Measurements from ENCODE around the gene GAS7.
"Not testable (repeated sequence)": the region's sequence is repeated elsewhere in the genome, so short reads cannot be mapped to it uniquely, and the experiment has no call there.

The GAS7 gene

GRCh38 chr17:10103712-10104111 lies 94.7 kb downstream of the GAS7 start:
- no peak for TF ChIP-seq CTCF (IDR thresholded peaks at IDR 0.05; ENCODE audit: borderline replicate concordance, control extremely low read depth, extremely low read depth, insufficient read depth, missing control alignments)

DNA sequence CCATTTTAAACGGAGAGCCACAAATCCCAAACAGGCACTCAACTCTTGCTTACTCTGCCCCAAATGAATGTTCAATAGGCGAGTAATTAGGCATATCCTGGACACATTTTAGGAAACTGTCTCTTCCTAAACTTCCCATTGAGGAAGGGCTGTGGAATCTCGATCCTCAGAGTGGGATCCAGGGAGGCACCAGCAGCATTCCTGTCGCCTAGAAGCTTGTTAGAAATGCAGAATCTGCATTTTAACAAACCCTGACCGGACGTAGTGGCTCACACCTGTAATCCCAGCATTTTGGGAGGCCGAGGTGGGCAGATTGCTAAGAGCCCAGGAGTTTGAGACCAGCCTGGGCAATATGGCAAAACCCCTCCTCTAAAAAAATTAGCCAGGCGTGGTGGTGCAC lies 95.6 kb downstream of the GAS7 start:
- no peak for TF ChIP-seq CTCF (IDR thresholded peaks at IDR 0.05; ENCODE audit: borderline replicate concordance, control extremely low read depth, extremely low read depth, insufficient read depth, missing control alignments)
- no peak for DNase-seq (ENCODE audit: low spot score)
- in situ Hi-C loops (cut with MboI; ENCODE audit: low sequenced_read_pairs, unreplicated experiment), result no loop called here

More at GRCh38 chr17:10103712-10104111, 94.7 kb downstream of the GAS7 start:
- in situ Hi-C loops (cut with MboI; ENCODE audit: low sequenced_read_pairs, unreplicated experiment), result no loop called here
- no peak for DNase-seq (ENCODE audit: low spot score)

DNA sequence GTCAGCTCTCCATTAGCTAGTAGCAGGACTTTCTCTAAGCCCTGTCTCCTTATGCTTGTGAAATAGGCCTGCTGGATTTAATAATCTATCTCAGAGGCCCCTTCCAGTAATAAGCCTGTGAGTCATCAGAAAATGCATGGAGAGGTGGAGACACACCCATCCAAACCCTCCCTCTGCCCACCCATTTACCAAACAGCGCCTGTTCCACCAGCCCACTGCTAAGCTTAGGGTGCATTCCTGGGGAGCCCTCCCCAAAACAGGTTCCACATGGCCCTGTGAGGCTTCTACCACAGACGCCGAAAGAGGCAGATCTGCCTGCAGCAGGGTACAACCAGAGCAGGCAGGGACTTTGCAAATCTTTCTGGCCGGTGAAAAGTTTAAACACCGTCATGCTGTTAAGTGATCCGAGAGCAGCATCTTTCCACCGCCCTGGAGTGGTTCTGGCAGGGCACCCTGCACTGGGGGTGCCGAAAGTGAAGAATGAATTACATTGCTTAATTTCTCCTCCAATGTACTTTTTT lies 99.3 kb downstream of the GAS7 start:
- DNase-seq (ENCODE audit: low spot score), result no peak
- no peak for TF ChIP-seq CTCF (IDR thresholded peaks at IDR 0.05; ENCODE audit: borderline replicate concordance, control extremely low read depth, extremely low read depth, insufficient read depth, missing control alignments)
- in situ Hi-C loops (cut with MboI; ENCODE audit: low sequenced_read_pairs, unreplicated experiment), result no loop called here

DNA sequence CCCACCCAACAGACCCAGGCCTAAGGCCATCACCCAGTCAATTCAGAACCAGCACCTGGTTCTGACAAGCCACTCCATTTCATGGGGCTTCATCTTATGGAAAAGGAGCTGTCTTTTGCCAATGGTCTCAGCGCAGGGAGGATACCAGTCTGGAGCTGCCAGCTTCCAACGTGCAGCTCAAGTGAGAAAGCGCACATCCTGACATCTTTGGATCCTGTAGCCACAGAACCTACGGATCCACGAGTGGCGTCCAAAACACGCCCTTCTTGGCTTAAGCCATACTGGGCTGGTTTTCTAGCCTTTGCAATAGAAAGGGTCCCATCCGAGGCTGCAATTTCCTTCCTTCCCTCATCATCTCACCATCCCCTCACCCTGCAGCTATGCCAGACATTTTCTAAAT lies 101.8 kb downstream of the GAS7 start:
- TF ChIP-seq CTCF (IDR thresholded peaks at IDR 0.05; ENCODE audit: borderline replicate concordance, control extremely low read depth, extremely low read depth, insufficient read depth, missing control alignments), result no peak
- in situ Hi-C loops (cut with MboI; ENCODE audit: low sequenced_read_pairs, unreplicated experiment), result no loop called here
- no peak for DNase-seq (ENCODE audit: low spot score)

DNA sequence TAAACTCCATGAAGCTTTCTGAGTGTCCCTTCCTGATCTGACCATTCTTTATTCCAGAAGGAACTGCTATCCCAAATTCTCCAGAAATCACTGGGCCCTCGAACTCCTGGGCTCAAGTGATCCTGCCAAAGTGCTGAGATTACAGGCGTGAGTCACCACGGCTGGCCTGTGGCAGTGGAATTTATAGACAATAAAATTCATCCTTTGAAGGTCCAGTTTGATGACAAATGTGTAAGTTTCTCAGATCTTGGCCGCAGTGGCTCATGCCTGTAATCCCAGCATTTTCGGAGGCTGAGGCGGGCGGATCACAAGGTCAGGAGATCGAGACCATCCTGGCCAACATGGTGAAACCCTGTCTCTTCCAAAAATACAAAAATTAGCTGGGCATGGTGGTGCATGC lies 103.1 kb downstream of the GAS7 start:
- in situ Hi-C loops (cut with MboI; ENCODE audit: low sequenced_read_pairs, unreplicated experiment); DNase-seq (ENCODE audit: low spot score): not testable (repeated sequence)

DNA sequence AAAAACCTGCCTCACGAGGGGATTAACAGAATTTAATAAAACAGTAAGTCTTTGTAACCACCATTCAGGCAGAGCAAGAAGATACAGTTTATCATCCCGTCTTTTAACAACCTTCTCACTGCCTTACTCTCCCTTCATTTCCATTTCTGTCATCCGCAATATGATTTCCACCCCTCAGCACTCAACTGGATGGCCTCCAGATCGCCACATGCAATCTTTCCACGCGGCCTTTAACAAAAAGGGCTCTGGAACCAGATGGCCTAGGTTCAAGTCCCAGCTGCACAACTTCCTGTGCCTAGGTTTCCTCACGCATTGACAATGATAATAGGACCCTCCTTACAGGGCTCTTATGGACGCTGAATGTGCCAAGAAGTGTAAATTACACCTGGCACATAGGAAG lies 103.6 kb downstream of the GAS7 start:
- no peak for TF ChIP-seq CTCF (IDR thresholded peaks at IDR 0.05; ENCODE audit: borderline replicate concordance, control extremely low read depth, extremely low read depth, insufficient read depth, missing control alignments)
- no peak for DNase-seq (ENCODE audit: low spot score)
- in situ Hi-C loops (cut with MboI; ENCODE audit: low sequenced_read_pairs, unreplicated experiment), result no loop called here

DNA sequence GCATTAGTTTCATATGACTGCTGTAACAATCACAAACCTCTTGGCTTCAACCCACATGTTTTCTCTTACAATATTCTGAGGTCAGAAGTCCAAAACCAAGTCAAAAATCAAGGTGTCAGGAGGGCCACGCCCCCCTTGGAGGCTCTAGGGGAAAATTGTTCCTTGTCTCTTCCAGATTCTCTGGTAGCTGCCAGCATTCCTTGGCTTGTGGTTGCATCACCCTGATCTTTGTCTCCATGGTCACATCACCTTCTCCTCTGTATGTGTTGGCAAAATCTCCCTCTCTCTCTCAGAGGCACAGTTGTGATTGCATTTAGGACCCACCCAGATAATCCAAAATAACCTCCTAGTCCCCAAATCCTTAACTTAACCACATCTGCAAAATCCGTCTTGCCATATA lies 105.8 kb downstream of the GAS7 start:
- TF ChIP-seq CTCF (IDR thresholded peaks at IDR 0.05; ENCODE audit: borderline replicate concordance, control extremely low read depth, extremely low read depth, insufficient read depth, missing control alignments), result no peak
- in situ Hi-C loops (cut with MboI; ENCODE audit: low sequenced_read_pairs, unreplicated experiment), result no loop called here

More for the DNA sequence above, 105.8 kb downstream of the GAS7 start:
- DNase-seq (ENCODE audit: low spot score), result no peak
